ENCODE measurements around the gene ZNF559.

GRCh38 chr19:9381361-9381785 lies 57.4 kb downstream of the ZNF559 start:
- TF ChIP-seq CTCF (IDR thresholded peaks at IDR 0.05) (no peak), PRDM15 (CRISPR knock-in tag; IDR thresholded peaks at IDR 0.05) (no peak), STAT6 (CRISPR knock-in tag; conservative IDR thresholded peaks at IDR 0.05; ENCODE audit: low read depth) (no peak), CBFB (CRISPR knock-in tag; IDR thresholded peaks at IDR 0.05; ENCODE audit: low read depth) (no peak), KAT7 (CRISPR knock-in tag; IDR thresholded peaks at IDR 0.05; ENCODE audit: borderline replicate concordance) (no peak), ATF3 (CRISPR knock-in tag; conservative IDR thresholded peaks at IDR 0.05) (no peak), USF2 (CRISPR knock-in tag; IDR thresholded peaks at IDR 0.05) (no peak), SMAD4 (CRISPR knock-in tag; IDR thresholded peaks at IDR 0.05) (no peak), ZSCAN18 (CRISPR knock-in tag; IDR thresholded peaks at IDR 0.05) (no peak)

Measured in WTC11 (cell line).